Upper lobe of left lung (tissue), 6 donors: ENCODE data around the gene NEBL. TPM values are rescaled to one million over a fixed set of nuclear protein-coding genes. Genes with fewer than 3 reads are reported as not detected.

ENCODE experiments used
- ATAC-seq, 2 donors: fragments of 200-7000 bp; cut with Tn5 transposase; one replicate each; pipeline ENCODE4 v1.9.1; 2022; ENCODE audit warnings: mild to moderate bottlenecking in 2 of 2, moderate library complexity in 2 of 2; ENCODE audit not compliant: low FRiP score in 2 of 2
- DNase-seq, 2 donors: peaks; one replicate each; pipeline ENCODE4 v3.0.0-alpha.2; 2019 to 2020
- H3K27ac ChIP-seq, 4 donors: fragments of 200-600 bp; sonication (generic); one replicate each; pipeline ENCODE4 v1.5.1; 2016 to 2019
- H3K27me3 ChIP-seq, 4 donors: fragments of 200-600 bp; sonication (generic); one replicate each; pipeline ENCODE4 v1.5.1; 2017 to 2019
- H3K36me3 ChIP-seq, 4 donors: fragments of 200-600 bp; sonication (generic); one replicate each; pipeline ENCODE4 v1.5.1; 2016 to 2019
- H3K4me1 ChIP-seq, 4 donors: fragments of 200-600 bp; sonication (generic); one replicate each; pipeline ENCODE4 v1.5.1; 2018 to 2019
- H3K4me3 ChIP-seq, 4 donors: fragments of 200-600 bp; sonication (generic); one replicate each; pipeline ENCODE4 v1.5.1; 2017 to 2019; ENCODE audit warnings: mild to moderate bottlenecking in 2 of 4, moderate library complexity in 1 of 4
- H3K9me3 ChIP-seq, 4 donors: fragments of 200-600 bp; sonication (generic); one replicate each; pipeline ENCODE4 v1.5.1; 2018 to 2019
- CTCF ChIP-seq, 6 experiments: fragments of 450-650 bp in 4 of 6; fragments of 200-600 bp in 2 of 6; sonication (generic) in 2 of 6; IDR thresholded peaks; one replicate each; pipeline ENCODE4 v1.5.1; 2016 to 2019; ENCODE audit warnings: antibody characterized with exemption in 6 of 6
- EP300 ChIP-seq, 4 donors: sonication (generic); formaldehyde crosslinking; IDR thresholded peaks; one replicate each; pipeline ENCODE4 v1.5.1; 2017; ENCODE audit warnings: antibody characterized with exemption in 4 of 4, control low read depth in 2 of 4
- POLR2A ChIP-seq, 4 donors: fragments of 450-650 bp; IDR thresholded peaks; one replicate each; pipeline ENCODE4 v1.5.1; 2016 to 2017; ENCODE audit warnings: antibody characterized with exemption in 4 of 4, mild to moderate bottlenecking in 2 of 4
- POLR2AphosphoS5 ChIP-seq, 2 donors: sonication (generic); formaldehyde crosslinking; IDR thresholded peaks; one replicate each; pipeline ENCODE4 v1.5.1; 2017; ENCODE audit warnings: antibody characterized with exemption in 2 of 2
- WGBS, 2 donors: methylation state at CpG; one replicate each; pipeline ENCODE4 v1.1.5; 2017 to 2018; 5-methylcytosine and 5-hydroxymethylcytosine counted together
- total RNA-seq, 6 donors: library from RNA; depleted of rRNA in 4 of 6; stranded (reverse); fragments of >200 nt in 4 of 6; gene quantifications; one replicate each; pipeline versions ENCODE4 v1.1.0 to v1.2.1, GENCODE V29; 2016 to 2021
- donor health status: DM: no; HTN: no; CAD: no; lungs with moderate emphysema.
- donor health status: DM: no; HTN: yes; CAD: no; lungs with severe emphysema.

NEBL gene
- total RNA-seq, 6 donors from 2014 or later = 61.2 to 274 (median 134) TPM

DNA sequence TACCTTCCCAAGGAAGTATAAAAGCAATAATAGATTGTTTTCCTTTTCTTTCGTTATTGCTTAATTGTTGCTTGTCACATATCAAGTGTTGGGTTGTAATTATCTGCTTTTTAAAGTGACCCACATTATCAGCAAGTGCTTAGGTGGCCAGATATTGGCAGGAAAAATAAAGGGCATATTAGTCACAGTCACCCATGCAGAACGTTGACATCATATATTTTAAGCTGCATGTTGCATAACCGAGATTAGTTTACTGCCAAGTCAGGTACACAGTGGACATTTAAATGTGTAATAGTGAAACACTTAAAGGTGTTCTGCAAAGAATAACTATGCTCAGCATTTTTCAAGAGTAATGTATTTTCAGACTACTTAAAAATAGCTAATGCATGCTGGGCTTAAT is 11.4 kb downstream of the NEBL start:
- Histone ChIP-seq H3K9me3 (no peaks in the 10 kb centered on the region), H3K27ac (no peak overlapping the region), H3K4me1 (peaks cover 0 to 2% (median 0%) of the 10 kb centered on the region in 4 donors), H3K4me3 (no peak overlapping the region), H3K36me3 (no peaks in the 10 kb centered on the region), H3K27me3 (no peaks in the 10 kb centered on the region)
- TF ChIP-seq EP300 (IDR thresholded peaks at IDR 0.05) (no peak), POLR2AphosphoS5 (IDR thresholded peaks at IDR 0.05) (no peak), CTCF (IDR thresholded peaks at IDR 0.05) (no peak), POLR2A (IDR thresholded peaks at IDR 0.05) (no peak)
- 42 to 51% methylated on average over 3 of the region's 3 CpGs for WGBS, 2 donors
- no peak for ATAC-seq
- DNase-seq = no peak

DNA sequence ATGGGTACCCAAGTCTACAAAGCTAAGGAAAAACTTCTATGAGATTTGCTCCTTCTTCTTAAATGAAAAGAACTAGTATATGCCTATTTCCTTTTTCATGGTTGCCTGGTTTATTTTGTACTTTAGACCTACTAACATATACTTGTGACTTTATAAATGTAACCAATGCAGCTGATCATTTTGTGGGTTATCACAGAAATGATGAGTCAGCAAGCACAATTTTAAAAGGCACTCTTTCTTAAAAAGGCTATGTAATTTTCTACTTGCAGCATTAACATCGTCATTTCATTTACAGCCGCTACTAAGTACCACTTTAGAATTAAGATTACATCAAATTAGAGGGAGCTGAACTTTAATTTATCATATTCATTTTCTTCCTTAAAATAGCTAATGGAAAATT is 13.6 kb downstream of the NEBL start:
- peaks cover 0 to 2% (median 0%) of the 10 kb centered on the region in 4 donors for H3K4me1 ChIP-seq
- WGBS, 2 donors = 96 to 98% methylated on average over 2 of the region's 2 CpGs
- H3K27me3 ChIP-seq = no peaks in the 10 kb centered on the region
- no peaks in the 10 kb centered on the region for H3K9me3 ChIP-seq
- no peak overlapping the region for H3K4me3 ChIP-seq
- H3K27ac ChIP-seq = no peak overlapping the region
- H3K36me3 ChIP-seq = peaks cover 0 to 5% (median 0%) of the 10 kb centered on the region in 4 donors
- ATAC-seq = no peak
- DNase-seq = no peak
- TF ChIP-seq CTCF (IDR thresholded peaks at IDR 0.05) (no peak), EP300 (IDR thresholded peaks at IDR 0.05) (no peak), POLR2AphosphoS5 (IDR thresholded peaks at IDR 0.05) (no peak), POLR2A (IDR thresholded peaks at IDR 0.05) (no peak)

DNA sequence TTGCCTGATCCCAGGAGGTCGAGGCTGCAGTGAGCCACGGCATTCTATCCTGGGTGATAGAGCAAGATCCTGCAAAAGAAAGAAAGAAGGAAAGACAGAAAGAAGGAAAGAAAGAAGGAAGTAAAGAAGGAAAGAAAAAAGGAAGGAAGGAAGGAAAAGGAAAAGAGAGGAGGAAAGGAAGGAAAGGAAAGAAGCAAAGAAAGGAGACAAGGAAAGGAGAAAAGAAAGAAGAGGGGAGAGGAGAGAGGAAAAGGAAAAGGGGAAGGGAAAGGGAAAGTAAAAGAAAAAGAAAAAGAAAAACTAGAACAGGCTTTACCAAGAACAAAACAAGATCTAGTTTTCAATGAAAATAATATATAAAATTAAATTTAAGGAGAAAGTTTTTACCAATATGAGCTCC is 15.0 kb downstream of the NEBL start:
- no peak for DNase-seq
- Histone ChIP-seq H3K27me3 (no peaks in the 10 kb centered on the region), H3K4me1 (peaks cover 0 to 2% (median 0%) of the 10 kb centered on the region in 4 donors), H3K9me3 (no peaks in the 10 kb centered on the region), H3K4me3 (no peak overlapping the region), H3K36me3 (peaks cover 0 to 5% (median 0%) of the 10 kb centered on the region in 4 donors), H3K27ac (no peak overlapping the region)
- ATAC-seq = no peak
- WGBS, 2 donors = 83 to 95% methylated on average over 2 of the region's 2 CpGs
- no peak for TF ChIP-seq POLR2A (IDR thresholded peaks at IDR 0.05)

DNA sequence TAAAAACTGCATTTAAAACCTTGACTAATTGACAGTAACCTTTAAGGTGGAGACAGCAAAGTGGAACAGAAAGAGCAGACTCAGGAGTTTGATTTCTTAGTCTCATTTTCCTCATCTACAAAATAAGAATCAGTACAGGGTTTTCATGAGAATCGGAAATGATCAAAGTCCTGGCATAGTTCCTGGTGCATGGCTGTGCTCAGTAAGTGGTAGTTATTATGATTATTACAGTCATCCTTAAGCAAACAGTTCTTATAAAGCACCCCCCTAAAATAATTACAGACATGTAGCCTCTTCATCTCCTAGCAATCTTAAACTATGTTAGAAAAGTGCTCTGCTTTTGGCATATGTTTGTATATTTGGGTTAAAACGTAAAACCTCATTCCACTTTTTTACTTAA is 18.0 kb downstream of the NEBL start:
- no peak overlapping the region for H3K4me3 ChIP-seq
- DNase-seq (no peak), ATAC-seq (no peak)
- H3K9me3 ChIP-seq = no peaks in the 10 kb centered on the region
- TF ChIP-seq POLR2A (IDR thresholded peaks at IDR 0.05) (no peak), CTCF (IDR thresholded peaks at IDR 0.05) (no peak), POLR2AphosphoS5 (IDR thresholded peaks at IDR 0.05) (no peak), EP300 (IDR thresholded peaks at IDR 0.05) (no peak)
- H3K27me3 ChIP-seq = no peaks in the 10 kb centered on the region
- no peaks in the 10 kb centered on the region for H3K4me1 ChIP-seq
- no peak overlapping the region for H3K27ac ChIP-seq
- 78 to 87% methylated on average over 2 of the region's 2 CpGs for whole genome bisulfite sequencing, 2 donors
- H3K36me3 ChIP-seq = peaks cover 0 to 5% (median 0%) of the 10 kb centered on the region in 4 donors

DNA sequence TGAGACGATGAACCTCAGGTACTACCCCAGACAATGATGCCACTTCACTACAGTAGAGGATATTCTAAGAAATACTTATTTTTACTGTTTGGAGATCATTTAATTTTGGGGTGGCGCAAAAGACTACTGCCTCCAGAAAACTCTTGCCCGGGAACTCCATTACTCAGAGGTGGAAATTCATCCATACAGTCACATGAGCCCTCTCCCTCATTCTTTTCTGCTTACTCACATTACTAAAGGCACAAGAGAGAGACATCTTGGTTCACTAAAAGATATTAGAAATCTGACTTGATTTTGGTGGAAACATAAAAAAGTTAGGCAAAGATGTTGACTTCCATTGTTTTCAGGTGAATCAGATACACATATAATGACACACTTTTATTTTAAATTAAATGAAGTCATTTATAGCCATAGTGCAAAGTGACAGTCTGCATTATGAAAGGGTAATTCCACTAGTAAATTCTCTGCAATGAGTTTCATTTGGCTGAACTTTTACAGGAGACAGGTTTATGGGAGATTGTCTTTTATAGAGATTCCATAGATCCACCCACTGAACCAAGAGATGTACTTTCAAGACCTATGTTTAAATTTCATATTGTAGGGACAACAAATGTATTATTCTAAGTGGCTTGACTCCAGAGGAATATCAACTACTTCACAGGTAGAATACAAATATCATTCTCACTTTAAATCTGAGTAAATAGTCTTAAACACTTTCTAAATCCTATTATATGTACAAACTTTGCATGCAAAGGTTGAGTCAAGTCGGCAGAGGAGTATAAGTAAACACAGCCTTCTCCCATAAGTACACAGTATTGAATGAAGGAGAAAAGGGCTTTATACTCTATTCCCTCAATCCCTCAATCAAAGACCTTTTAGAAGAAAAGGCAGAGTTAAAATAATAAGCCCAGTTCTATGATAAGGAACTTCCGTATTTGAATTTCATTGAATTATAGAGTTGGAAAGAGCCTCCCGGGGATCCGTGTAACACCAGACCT is 18.8 kb downstream of the NEBL start:
- no peaks in the 10 kb centered on the region for H3K27me3 ChIP-seq
- H3K4me1 ChIP-seq = no peaks in the 10 kb centered on the region
- H3K9me3 ChIP-seq = no peaks in the 10 kb centered on the region
- peaks cover 0 to 5% (median 0%) of the 10 kb centered on the region in 4 donors for H3K36me3 ChIP-seq
- WGBS, 2 donors = 82 to 91% methylated on average over 7 of the region's 7 CpGs
- TF ChIP-seq CTCF (IDR thresholded peaks at IDR 0.05) (no peak), POLR2AphosphoS5 (IDR thresholded peaks at IDR 0.05) (no peak), EP300 (IDR thresholded peaks at IDR 0.05) (no peak), POLR2A (IDR thresholded peaks at IDR 0.05) (no peak)
- DNase-seq = no peak
- H3K27ac ChIP-seq = no peak overlapping the region
- ATAC-seq = no peak
- no peak overlapping the region for H3K4me3 ChIP-seq
